GOT3 (cell line): ENCODE results near the gene SEC62.
A peak's percentile ranks its signal among the peaks of the same experiment; 100 is the strongest.
"Not testable (repeated sequence)": the region's sequence is repeated elsewhere in the genome, so short reads cannot be mapped to it uniquely, and the experiment has no call there.

Source experiments
- DNase-seq: peaks from one replicate; lab custom pipeline; 2025; ENCODE audit warnings: mixed read lengths; lab: John Stamatoyannopoulos, UW

The SEC62 gene

DNA sequence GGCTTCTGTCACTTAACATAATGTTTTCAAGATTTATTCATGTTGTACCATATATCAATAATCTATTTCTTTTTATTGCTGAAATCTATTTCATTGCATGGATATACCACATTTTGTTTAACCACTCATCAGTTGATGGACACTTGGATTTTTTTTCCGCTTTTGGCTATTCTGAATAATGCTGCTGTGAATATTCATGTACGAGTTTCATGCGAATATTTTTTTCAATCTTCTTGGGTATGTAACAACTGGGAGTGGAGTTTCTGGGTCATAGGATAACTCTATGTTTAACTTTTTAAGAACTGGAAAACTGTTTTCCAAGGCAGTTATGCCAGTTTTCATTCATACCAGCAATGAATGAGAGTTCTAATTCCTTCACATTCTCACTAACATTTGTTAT, 49.5 kb downstream of the SEC62 start:
- no peak for DNase-seq

DNA sequence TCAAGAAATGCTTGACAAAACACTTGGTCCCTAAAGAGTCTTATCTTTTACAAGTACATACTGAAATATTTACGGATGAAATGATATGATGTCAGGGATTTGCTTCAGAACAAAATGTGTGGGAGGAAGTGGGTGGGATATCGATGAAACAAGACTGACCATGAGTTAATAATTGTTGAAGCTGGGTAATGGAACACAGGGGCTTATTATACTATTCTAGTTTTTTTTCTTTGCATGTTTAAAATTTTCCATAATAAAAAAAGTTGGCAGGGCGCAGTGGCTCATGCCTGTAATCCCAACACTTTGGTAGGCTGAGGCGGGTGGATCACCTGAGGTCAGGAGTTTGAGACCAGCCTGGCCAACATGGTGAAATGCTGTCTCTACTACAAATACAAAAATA, 52.7 kb downstream of the SEC62 start:
- DNase-seq, result not testable (repeated sequence)

DNA sequence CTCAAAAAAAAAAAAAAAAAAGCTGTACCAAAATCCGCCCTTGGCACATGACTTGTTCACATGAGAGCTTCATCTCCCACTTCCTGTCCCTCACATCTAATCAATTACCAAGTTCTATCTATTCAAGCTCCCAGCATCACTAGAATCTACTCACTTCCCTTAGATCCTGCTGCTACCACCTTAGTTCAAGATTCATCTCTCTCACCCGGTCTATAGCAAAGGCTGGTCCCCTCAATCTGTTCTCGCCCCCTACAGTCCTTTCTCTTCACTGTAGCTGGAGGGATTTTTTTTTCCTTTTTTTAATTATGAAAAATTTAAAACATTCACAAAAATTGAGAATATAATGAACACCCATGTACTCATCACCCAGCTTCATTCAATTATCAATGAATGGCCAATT, 54.5 kb downstream of the SEC62 start:
- DNase-seq, result no peak

DNA sequence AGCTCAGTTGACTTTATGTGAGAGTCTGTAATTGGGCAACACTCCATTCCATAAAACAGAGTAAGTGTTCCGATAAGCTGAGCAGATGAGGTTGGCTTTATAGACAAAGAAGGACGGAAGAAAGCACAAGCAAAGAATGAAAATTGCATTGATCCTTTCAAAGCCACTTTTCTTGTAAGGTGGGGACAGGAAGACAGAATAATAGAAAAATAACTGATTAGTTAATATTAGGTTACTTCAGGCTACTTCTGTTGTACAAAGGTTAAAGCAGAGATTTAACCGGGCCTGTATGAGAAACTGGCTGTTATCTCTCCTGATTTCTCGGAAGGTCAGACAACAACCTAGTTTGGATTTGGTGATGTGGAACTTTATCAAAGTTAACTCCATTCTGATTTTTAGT, 55.7 kb downstream of the SEC62 start:
- no peak for DNase-seq

DNA sequence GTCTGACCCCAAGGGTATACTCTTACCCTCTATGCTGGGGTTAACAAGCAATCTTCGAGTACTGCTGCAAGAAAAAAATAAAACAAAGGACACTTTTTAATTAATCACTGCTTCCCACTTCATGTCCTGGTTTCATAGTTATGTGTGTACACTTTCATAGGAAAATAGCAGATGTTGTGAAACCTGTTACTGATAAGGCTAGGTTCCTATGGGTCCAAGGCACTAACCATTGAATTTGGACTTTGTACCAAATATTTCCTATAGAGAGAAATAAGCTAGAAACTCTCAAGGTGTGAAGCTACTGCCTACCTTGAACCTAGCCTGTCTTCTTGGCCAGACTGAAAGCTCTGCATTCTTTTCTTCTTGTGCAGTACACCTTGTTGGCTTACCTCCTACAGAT, 56.6 kb downstream of the SEC62 start:
- no peak for DNase-seq

DNA sequence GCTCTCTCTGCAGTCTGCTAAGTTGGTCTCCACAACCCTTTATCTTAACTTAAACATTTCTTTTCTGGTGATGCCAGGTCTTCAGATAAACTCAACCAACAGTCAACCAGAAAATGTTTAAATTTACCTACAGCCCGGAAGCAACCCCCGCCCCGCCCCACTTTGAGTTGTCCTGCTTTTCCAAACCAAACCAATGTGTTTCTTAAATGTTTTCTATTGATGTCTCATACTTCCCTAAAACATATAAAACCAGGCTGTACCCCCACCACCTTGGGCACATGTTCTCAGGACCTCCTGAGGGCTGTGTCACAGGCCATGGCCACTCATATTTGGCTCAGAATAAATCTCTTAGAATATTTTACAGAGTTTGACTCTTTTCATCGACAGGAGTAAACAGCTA, 58.0 kb downstream of the SEC62 start:
- DNase-seq, result no peak

DNA sequence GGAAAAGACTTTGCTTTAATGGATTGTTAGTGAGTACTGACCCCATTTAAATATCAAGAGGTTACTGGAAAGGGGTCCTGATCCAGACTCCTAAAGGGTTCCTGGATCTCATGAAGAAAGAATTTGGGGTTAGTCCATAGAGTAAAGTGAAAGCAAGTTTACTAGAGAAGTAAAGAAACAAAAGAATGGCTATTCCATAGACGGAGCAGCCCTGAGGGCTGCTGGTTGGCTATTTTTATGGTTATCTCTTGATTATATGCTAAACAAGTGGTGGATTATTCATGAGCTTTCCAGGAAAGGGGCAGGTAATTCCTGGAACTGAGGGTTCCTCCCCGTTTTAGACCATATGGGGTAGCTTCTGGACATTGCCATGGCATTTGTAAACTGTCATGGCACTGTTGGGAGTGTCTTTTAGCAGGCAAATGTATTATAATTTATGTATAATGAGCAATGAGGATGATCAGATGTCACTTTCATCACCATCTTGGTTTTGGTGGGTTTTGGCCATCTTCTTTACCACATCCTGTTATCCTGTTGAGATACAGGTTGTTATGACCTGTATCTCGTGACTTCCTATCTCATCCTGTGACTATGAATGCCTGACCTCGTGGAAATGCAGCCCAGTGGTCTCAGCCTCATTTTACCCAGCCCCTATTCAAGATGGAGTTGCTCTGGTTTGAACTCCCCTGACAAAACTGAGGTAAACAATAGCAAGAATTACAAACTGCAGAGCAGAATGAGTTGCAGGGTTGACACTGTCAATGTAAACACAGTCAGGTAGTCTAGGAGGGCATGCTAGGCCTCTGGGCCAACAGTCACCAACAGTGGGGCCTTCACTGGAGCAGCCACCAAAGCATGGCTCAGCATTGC, 60.9 kb downstream of the SEC62 start:
- no peak for DNase-seq

DNA sequence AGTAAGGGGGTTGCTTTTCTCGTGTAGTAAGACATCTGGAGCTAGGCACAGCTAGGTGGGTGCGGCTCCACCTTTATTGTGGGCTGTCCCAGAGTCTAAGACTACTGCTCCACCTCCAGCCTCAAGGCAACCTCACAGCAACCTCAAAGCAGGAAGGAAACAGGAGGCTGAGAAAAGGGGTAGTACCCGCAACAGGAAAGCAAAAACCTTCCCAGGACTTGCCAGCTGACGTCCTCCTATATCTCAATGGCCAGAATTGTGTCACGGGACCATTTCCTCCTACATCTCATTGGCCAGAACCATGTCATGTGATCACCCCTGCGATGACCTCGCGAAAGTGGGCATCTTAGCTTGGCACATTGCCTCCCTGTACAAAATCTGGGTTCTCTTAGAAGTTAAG, 66.9 kb downstream of the SEC62 start:
- DNase-seq, result no peak

DNA sequence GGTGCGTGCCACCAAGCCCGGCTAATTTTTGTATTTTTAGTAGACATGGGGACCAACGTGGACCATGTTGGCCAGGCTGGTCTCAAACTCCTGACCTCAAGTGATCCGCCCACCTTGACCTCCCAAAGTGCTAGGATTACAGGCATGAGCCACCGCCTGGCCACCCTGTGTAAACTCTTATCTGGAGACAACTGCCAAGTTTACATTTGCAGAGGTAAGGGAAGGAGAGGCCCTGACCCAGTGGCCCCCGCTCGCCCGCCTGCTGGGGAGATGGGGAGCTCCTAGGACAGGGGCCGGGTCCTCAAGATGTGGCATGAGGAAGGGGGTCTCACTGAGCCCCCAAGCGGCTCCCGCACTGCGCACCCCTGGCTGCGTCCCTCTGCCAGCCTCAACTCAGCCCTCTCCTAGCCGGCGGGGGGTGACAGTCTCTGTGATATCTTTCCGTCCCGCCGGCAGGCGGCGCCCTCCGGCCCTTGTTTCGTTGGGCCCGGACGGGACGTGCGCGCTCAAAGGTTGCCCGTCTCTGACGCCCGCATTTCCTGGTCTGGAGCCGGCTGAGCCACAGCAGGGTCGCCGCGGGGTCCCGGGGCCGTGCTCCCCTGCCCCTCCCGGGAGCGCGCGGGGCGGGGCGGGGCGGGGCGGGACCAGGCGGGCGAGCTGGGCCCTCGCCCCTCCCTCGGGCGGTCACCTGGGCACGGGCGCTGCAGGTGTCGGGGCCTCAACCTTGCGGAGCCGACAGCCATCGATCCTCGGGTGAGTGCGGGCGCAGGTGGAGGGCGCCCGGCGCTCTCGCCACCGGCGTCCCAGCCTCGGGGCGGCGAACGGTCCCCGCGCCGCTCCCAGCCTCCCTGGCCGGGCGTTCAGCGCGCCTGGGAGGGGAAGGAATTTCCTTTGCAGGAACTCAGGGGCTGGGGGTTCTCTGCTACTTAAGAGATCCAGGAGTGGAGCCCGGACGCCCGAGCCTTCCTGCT, 71.1 kb downstream of the SEC62 start, which contains the start of gene GPR160:
TSS of gene GPR160 (plus strand) at position 533 of the 971 bp plus-strand sequence. CDS start 45,978 bp downstream, outside the sequence.
- DNase-seq, result peak; percentile 51

DNA sequence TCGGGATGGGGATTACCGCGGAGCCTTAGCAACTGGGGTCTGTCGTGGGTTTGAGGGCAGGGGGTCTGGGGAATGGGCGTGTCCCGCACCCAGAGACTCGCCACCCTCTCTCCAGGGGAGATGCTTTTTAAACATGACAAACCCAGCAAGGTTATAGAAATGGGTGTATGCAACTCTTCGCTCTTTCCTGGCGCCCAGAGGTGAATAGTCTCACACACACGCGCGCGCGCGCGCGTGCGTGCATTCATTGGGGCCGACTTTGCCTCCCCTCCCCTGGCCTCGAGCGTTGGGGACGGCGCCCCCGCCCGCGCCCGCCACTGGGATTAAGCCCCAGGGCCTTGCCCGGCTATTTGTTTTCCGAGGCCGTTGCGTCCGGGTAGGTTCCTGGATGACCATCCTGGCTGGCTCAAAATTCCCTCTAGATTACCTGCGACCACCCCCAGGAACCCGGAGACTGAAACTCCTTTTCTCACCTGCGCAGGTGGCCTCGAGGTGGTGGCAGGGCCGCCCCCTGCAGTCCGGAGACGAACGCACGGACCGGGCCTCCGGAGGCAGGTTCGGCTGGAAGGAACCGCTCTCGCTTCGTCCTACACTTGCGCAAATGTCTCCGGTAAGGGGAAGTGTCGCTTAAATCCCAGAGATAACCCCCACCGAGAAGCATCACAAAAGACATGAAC, 72.0 kb downstream of the SEC62 start:
- DNase-seq, result no peak

DNA sequence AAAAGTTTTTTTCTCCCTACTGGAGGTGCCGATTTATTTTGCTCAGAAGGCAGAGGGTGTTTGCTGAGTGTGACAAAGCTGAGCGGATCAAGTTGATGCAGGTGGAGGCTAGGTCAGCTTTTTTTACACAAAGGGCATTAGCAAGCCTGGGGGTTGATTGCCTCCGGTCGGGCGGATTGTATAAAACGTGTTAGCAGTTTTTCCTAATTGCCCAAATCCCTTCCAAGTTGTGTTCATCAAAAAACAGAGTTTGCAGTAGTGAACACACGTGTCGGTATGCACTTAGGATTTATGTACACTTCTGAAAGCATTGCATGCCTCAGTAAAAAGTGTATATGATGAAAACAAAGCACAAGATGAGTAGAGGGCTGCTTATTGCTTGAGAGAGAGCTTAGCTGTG, 73.8 kb downstream of the SEC62 start:
- DNase-seq, result no peak

DNA sequence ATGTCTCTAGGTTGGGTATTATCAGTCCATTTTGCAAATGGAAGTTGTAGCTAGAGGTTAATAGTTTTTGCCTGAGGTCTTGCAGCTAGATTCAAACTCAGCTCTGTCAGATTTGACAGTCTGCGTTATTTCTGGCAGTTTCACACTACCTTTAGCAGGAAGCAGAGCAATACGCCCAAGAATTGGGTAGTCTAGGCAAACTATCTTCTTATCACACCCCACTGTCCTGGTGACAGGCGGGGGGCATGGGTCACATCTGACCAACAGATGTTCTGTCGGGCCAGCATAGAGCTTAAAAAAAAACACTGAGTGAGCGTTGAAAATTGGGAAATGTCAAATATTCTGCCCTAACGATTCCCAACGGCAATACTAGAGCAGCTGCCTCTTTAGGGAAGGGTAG, 76.9 kb downstream of the SEC62 start:
- DNase-seq, result no peak

DNA sequence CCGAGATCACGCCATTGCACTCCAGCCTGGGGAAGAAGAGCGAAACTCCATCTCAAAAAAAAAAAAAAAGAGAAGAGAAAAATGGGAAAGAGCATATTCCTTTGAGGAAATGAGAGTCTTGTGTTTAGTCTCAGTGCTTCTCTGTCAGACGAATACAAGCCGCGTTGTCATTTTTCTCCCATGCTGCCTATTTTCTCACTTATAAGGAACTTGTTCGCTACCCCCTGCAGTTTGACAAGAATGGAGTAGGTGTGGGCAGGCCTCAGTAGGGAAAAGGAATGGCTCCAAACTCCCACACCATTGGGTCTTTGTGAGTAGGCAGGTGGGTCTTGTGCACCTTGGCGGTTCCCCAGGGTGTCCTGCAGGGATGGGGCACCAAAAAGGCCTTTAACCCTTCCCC, 77.7 kb downstream of the SEC62 start:
- no peak for DNase-seq

DNA sequence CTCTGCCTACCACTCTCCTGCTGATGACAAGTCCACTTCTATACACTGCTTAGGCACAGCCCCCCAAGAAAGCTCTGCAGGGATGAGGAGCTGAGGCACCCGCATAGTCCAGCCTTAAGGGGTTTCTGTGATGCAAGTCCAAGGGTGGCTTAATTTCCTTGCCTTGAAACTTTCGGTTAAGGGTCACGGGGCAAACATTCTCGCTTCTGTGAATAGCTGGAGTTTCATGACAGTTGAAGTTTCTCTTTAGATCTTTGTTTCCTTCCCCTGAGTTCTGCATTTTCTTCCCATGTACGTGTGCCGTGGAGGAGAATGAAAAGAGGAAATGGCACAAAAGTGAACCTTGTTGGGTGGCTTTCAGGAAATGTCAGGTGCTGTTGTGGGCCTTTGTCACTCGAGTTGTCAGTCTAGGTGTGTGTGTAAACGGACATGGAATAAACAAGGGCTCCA, 78.2 kb downstream of the SEC62 start:
- no peak for DNase-seq

DNA sequence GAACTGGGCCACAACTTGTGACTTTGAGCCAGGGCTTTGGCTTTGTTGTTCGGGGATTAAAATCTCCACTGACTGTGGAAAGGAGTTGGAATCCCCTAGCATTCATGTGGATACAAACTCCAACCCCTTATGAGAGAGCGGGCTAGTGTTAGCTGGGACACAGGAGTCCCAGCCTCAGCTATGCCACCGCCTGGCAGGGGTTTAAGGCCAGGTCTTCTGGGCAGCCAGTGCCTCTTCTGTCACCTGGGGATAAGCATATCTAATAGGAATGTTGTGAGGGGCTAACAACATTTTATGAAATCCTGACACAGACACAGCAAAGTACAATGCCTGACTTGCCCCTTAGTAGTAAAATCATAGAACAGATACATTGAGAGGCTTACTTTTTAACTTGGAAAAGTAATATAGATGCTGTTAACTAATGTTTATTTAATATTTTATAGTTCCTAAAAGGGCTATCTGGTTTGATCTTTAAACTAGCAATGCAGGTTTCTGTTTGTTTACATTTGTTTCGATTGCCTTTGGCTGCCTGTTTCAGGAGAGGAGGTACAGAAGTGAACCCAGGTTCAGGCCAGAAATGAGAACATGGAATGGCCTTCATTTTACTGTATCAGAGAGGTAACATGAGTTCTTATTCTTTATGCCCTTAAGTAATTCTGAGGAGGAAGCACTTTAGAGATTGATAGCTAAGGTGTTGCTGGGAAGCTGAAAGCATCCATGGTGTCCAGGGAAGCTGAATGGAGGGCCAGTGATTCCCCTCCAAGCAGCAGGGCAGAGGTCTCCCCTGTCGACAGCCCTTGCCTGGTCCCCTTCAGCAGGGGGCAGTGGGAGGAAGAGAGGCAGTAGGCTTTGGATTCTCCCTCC, 79.9 kb downstream of the SEC62 start:
- no peak for DNase-seq

DNA sequence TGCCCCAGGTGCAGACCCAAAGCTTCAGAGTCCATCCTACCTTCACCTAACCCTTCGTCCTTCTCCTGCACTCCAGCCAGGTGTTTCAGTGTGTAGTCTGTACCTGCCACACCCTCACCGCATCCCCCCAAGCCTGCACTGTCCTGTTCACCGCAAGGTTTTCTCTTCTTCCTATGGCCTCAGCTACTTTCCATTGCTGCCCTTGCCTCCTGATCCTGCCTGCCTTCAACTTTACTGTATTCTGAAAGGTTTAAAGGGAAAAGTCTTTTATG, 80.5 kb downstream of the SEC62 start:
- DNase-seq, result no peak
